ENCODE data around the gene NECAP2. TPM values are rescaled to one million over a fixed set of nuclear protein-coding genes. Genes with fewer than 3 reads are reported as not detected.
A peak's percentile ranks its signal among the peaks of the same experiment; 100 is the strongest.

The NECAP2 gene
- total RNA-seq, 4 donors from 2014 or later, result 36.0 to 60.1 (median 38.6) TPM

DNA sequence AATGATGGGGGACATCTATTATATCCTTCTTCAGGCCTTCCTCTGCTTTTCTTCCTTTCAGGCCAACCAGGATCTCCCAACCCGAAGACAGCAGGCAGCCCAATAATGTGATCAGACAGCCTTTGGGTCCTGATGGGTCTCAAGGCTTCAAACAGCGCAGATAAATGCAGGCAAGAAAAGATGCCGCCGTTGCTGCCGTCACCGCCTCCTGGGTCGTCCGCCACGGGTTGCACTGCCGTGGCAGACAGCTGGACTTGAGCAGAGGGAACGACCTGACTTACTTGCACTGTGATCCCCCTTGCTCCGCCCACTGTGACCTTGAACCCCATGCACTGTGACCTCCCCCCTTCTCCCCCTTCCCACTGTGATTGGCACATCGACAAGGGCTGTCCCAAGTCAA lies 45.5 kb upstream of the NECAP2 start:
- intact Hi-C loops (cut with DNase I; ENCODE audit: low total_unique reads), result no loop called here
- Histone ChIP-seq H3K4me1 (peaks cover 5 to 14% of the 10 kb centered on the region in 2 donors), H3K27me3 (no peaks in the 10 kb centered on the region), H3K36me3 (no peaks in the 10 kb centered on the region), H3K9me3 (no peaks in the 10 kb centered on the region), H3K4me3 (no peak overlapping the region), H3K27ac (no peak overlapping the region)
- DNase-seq, result no peak
- TF ChIP-seq, protein P1, sequence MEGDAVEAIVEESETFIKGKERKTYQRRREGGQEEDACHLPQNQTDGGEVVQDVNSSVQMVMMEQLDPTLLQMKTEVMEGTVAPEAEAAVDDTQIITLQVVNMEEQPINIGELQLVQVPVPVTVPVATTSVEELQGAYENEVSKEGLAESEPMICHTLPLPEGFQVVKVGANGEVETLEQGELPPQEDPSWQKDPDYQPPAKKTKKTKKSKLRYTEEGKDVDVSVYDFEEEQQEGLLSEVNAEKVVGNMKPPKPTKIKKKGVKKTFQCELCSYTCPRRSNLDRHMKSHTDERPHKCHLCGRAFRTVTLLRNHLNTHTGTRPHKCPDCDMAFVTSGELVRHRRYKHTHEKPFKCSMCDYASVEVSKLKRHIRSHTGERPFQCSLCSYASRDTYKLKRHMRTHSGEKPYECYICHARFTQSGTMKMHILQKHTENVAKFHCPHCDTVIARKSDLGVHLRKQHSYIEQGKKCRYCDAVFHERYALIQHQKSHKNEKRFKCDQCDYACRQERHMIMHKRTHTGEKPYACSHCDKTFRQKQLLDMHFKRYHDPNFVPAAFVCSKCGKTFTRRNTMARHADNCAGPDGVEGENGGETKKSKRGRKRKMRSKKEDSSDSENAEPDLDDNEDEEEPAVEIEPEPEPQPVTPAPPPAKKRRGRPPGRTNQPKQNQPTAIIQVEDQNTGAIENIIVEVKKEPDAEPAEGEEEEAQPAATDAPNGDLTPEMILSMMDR (IDR thresholded peaks at IDR 0.05), result no peak
- no peak for TF ChIP-seq POLR2A (IDR thresholded peaks at IDR 0.05)

DNA sequence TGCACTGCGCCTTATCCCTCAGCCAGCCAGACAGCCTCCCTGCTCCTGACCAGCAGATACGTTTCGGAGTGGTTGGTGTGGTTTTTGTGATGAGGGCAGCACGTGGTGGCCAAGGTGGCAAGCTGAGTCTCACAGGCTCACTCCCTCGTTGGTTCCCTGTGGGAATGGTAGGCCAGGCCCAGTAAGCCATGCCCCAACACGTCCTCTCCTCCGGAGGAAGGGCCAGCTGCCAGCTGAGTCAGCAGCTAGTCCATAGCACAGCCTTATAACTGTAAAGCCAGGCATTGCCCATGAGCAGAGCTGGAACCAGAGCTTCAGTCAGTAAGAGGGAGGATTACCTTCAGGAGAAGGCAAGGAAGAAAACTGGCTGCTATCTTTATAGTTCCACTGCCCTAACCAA lies 43.9 kb upstream of the NECAP2 start:
- H3K4me3 ChIP-seq, result no peak overlapping the region

DNA sequence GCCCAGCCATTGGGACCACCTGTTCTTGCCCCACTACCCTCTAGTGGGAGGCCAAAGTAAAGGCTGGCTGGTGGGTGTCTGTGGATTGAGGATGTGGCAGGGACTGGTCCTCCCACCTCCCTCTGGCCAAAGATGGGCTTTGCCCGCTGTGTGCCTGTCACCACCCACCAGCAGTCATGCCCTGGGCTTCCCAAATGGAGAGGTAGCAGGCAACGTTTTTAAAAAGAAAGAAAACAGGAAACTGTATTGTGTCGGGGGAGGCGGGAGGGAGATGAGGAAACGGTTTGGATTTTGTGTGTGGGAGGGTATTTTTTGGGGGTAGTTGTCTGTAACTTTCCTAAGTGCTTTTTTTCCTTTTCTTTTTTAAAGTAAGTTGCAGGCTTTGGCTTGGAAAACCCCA lies 43.4 kb upstream of the NECAP2 start:
- H3K36me3 ChIP-seq, result no peaks in the 10 kb centered on the region
- TF ChIP-seq POLR2A (IDR thresholded peaks at IDR 0.05), result no peak
- TF ChIP-seq, protein P1 (IDR thresholded peaks at IDR 0.05), result no peak
- peak overlapping the region in 1 of 2 donors; percentile 28 for H3K27ac ChIP-seq
- H3K27me3 ChIP-seq, result no peaks in the 10 kb centered on the region
- peaks cover 2 to 11% of the 10 kb centered on the region in 2 donors for H3K4me1 ChIP-seq
- DNase-seq, result no peak
- intact Hi-C loops (cut with DNase I; ENCODE audit: low total_unique reads), result no loop called here
- H3K4me3 ChIP-seq, result no peak overlapping the region
- H3K9me3 ChIP-seq, result no peaks in the 10 kb centered on the region

More for the DNA sequence above, 43.9 kb upstream of the NECAP2 start:
- no peak for TF ChIP-seq POLR2A (IDR thresholded peaks at IDR 0.05)
- TF ChIP-seq, protein P1 (IDR thresholded peaks at IDR 0.05), result no peak
- Histone ChIP-seq H3K4me1 (peaks cover 5 to 14% of the 10 kb centered on the region in 2 donors), H3K27ac (peak overlapping the region in 1 of 2 donors; percentile 28), H3K36me3 (no peaks in the 10 kb centered on the region), H3K9me3 (no peaks in the 10 kb centered on the region), H3K27me3 (no peaks in the 10 kb centered on the region)
- intact Hi-C loops (cut with DNase I; ENCODE audit: low total_unique reads), result no loop called here
- DNase-seq, result peak; percentile 27 to 34

DNA sequence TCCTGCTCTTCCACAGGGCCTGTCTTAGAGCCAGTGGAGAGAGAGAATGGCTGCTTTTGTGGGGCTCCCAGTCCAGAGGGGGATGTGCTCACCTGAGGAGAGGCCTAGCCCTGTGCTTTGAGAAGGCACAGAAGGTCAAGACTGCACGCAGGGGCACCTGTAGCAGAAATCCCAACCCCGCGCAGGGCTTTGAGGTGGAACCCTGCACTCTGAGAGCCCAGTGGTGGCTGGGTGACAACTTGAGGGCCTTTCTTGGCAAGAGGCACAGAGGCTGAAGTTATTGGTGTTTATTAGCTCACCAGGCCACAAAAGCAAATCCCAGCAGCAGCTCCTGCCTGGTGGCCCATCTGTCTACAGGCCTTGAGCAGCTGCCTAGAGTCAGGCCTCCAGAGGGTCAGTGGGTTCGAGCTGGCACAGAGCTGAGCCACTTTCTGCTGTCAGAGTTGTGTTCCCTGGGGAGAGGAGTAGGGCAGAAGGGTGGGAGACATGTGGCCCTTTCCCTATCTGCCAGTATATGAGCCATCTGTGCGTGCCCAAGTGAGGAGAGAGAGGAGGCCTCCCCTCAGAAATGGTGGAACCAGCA lies 42.1 kb upstream of the NECAP2 start:
- DNase-seq, result no peak
- TF ChIP-seq POLR2A (IDR thresholded peaks at IDR 0.05), result no peak
- TF ChIP-seq, protein P1 (IDR thresholded peaks at IDR 0.05), result no peak
- Histone ChIP-seq H3K4me1 (peaks cover 0 to 5% of the 10 kb centered on the region in 2 donors), H3K27ac (no peak overlapping the region), H3K36me3 (no peaks in the 10 kb centered on the region), H3K9me3 (no peaks in the 10 kb centered on the region), H3K4me3 (no peak overlapping the region), H3K27me3 (no peaks in the 10 kb centered on the region)
- intact Hi-C loops (cut with DNase I; ENCODE audit: low total_unique reads), result no loop called here

DNA sequence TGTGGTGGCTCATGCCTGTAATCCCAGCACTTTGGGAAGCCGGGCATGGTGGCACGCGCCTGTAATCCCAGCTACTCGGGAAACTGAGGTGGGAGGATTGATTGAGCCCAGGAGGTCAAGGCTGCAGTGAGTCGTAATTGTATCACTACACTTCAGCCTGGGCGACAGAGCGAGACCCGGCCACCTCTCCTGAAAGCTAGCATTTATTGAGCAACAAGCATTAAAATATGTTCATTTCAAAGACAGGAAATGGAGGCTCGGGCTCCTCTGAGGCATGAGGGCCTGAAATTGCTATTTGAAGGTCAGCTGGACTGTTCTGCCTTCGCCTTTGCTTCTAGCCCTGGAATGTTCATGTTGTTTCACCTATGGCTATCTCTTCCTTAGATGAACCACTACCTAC lies 37.8 kb upstream of the NECAP2 start:
- H3K36me3 ChIP-seq, result no peaks in the 10 kb centered on the region
- no peaks in the 10 kb centered on the region for H3K27me3 ChIP-seq
- H3K4me3 ChIP-seq, result no peak overlapping the region
- no peak for DNase-seq
- H3K27ac ChIP-seq, result no peak overlapping the region
- no peaks in the 10 kb centered on the region for H3K9me3 ChIP-seq
- no peak for TF ChIP-seq POLR2A (IDR thresholded peaks at IDR 0.05)
- TF ChIP-seq, protein P1 (IDR thresholded peaks at IDR 0.05), result no peak
- H3K4me1 ChIP-seq, result no peaks in the 10 kb centered on the region
- intact Hi-C loops (cut with DNase I; ENCODE audit: low total_unique reads), result no loop called here

All from uterus (tissue), 4 donors.